Measurements from ENCODE around the gene CD93. TPM values are rescaled to one million over a fixed set of nuclear protein-coding genes. Genes with fewer than 3 reads are reported as not detected.

CD93 gene
- total RNA-seq, 1 donor from 2014 or later, result 3.4 TPM

DNA sequence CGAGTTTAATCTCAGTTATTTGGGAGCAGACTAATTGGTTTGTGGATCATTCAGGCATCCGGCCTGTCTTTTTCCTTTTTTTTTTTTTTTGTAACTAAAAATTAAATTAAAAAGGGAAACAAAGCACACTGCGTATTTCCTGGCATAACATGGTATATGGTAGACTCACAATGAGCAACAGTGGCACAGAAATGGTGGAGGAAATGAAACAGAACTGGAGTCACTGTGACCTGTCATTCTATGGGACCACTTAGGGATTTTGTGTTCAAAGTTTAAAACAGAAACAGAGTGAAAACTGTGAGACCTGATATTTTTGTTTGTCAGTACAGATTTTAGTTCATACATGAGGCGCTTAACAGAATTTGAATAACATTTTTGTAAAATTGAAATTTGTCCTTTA, 4.8 kb upstream of the CD93 start:
- Mint-ChIP-seq H3K4me3 (ENCODE audit: unreplicated experiment) (no peak overlapping the region), H3K36me3 (ENCODE audit: low read depth) (no peaks in the 10 kb centered on the region), H3K4me1 (ENCODE audit: low read depth) (peaks cover 15% of the 10 kb centered on the region), H3K27me3 (ENCODE audit: low read depth) (no peaks in the 10 kb centered on the region), H3K9me3 (ENCODE audit: low read depth) (no peaks in the 10 kb centered on the region), H3K27ac (ENCODE audit: unreplicated experiment) (no peak overlapping the region)
- DNase-seq (ENCODE audit: low spot score), result no peak
- TF ChIP-seq, protein P1, sequence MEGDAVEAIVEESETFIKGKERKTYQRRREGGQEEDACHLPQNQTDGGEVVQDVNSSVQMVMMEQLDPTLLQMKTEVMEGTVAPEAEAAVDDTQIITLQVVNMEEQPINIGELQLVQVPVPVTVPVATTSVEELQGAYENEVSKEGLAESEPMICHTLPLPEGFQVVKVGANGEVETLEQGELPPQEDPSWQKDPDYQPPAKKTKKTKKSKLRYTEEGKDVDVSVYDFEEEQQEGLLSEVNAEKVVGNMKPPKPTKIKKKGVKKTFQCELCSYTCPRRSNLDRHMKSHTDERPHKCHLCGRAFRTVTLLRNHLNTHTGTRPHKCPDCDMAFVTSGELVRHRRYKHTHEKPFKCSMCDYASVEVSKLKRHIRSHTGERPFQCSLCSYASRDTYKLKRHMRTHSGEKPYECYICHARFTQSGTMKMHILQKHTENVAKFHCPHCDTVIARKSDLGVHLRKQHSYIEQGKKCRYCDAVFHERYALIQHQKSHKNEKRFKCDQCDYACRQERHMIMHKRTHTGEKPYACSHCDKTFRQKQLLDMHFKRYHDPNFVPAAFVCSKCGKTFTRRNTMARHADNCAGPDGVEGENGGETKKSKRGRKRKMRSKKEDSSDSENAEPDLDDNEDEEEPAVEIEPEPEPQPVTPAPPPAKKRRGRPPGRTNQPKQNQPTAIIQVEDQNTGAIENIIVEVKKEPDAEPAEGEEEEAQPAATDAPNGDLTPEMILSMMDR (IDR thresholded peaks at IDR 0.05), result no peak

DNA sequence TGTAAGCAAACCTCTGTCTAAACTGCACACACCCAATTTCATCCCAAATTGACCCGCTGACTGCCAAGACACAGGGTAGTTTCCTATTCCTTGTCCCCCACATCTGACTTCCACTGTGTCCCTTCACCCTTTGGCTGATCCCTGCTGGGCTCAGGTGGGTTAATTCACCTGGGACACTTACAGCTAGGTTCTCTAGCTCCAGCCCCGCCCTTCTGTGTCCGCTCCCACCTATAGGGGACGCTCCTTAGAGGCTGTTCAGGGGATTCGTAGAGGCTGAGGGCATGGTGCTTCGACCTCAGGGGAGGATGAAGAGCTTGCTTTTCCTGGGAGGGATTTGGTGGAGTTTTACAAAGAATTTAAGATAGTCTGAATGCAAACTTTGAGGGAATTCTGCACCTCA, 4.0 kb upstream of the CD93 start:
- no peaks in the 10 kb centered on the region for H3K36me3 Mint-ChIP-seq (ENCODE audit: low read depth)
- H3K9me3 Mint-ChIP-seq (ENCODE audit: low read depth), result no peaks in the 10 kb centered on the region
- peaks cover 15% of the 10 kb centered on the region for H3K4me1 Mint-ChIP-seq (ENCODE audit: low read depth)
- TF ChIP-seq, protein P1 (IDR thresholded peaks at IDR 0.05), result no peak
- no peak overlapping the region for H3K4me3 Mint-ChIP-seq (ENCODE audit: unreplicated experiment)
- no peak overlapping the region for H3K27ac Mint-ChIP-seq (ENCODE audit: unreplicated experiment)
- H3K27me3 Mint-ChIP-seq (ENCODE audit: low read depth), result no peaks in the 10 kb centered on the region
- DNase-seq (ENCODE audit: low spot score), result no peak

DNA sequence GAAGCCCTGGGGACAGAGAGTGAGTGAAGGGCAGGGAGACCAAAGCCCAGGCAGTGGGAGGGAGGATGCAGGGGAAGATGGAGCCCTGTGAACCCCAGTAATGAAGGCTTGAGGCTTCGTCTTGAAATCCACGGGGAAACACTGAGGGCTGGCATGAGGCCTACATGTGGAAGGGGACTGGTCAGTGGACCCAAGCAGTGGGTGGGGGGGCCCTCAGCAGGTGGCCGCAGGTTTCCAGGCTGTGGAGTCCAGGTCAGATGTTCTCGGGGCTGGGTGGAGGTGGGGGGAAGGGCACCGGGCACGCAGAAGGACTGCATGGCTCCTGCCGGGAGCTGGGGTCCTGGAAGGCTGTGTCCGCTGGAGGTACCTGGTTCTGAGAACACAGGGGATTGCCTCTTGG, 2.7 kb upstream of the CD93 start:
- TF ChIP-seq, protein P1 (IDR thresholded peaks at IDR 0.05), result no peak
- no peak overlapping the region for H3K27ac Mint-ChIP-seq (ENCODE audit: unreplicated experiment)
- H3K27me3 Mint-ChIP-seq (ENCODE audit: low read depth), result no peaks in the 10 kb centered on the region
- no peaks in the 10 kb centered on the region for H3K36me3 Mint-ChIP-seq (ENCODE audit: low read depth)
- peaks cover 15% of the 10 kb centered on the region for H3K4me1 Mint-ChIP-seq (ENCODE audit: low read depth)
- H3K9me3 Mint-ChIP-seq (ENCODE audit: low read depth), result no peaks in the 10 kb centered on the region
- no peak for DNase-seq (ENCODE audit: low spot score)
- H3K4me3 Mint-ChIP-seq (ENCODE audit: unreplicated experiment), result no peak overlapping the region

DNA sequence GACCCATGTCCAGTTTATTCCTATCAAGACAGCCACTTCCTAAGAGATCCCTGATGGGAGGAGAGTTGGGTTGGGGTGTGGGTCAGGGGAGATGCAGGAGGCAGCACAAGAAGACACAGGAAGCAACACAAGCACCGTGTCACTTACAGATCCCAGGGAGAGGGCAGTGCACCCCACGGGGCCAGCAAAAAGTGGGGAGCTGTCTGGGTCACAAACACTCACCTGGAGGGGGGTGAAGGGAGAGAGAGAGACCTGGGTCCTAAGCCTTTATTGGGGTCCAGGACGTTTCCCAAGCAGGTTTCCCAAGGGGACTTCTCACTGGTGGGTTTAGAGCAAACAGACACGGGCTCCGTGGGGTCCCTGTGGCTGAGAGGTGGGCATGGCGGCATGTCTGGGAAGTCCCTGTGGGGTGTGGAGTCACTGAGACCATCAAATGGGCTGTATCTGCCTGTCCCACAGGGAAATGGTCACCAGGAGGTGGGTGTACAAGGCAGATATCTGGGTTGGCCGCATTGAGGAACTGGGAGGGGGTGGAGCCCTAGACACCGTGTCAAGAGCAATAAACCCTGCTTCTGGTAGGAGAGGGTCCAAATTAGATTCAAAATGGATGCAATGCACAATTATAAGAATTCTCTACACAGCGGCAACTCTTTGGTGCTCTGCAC, 1.6 kb upstream of the CD93 start:
- DNase-seq (ENCODE audit: low spot score), result no peak
- H3K9me3 Mint-ChIP-seq (ENCODE audit: low read depth), result no peaks in the 10 kb centered on the region
- no peaks in the 10 kb centered on the region for H3K36me3 Mint-ChIP-seq (ENCODE audit: low read depth)
- TF ChIP-seq, protein P1 (IDR thresholded peaks at IDR 0.05), result no peak
- no peak overlapping the region for H3K4me3 Mint-ChIP-seq (ENCODE audit: unreplicated experiment)
- H3K4me1 Mint-ChIP-seq (ENCODE audit: low read depth), result peaks cover 19% of the 10 kb centered on the region
- no peaks in the 10 kb centered on the region for H3K27me3 Mint-ChIP-seq (ENCODE audit: low read depth)
- H3K27ac Mint-ChIP-seq (ENCODE audit: unreplicated experiment), result no peak overlapping the region

DNA sequence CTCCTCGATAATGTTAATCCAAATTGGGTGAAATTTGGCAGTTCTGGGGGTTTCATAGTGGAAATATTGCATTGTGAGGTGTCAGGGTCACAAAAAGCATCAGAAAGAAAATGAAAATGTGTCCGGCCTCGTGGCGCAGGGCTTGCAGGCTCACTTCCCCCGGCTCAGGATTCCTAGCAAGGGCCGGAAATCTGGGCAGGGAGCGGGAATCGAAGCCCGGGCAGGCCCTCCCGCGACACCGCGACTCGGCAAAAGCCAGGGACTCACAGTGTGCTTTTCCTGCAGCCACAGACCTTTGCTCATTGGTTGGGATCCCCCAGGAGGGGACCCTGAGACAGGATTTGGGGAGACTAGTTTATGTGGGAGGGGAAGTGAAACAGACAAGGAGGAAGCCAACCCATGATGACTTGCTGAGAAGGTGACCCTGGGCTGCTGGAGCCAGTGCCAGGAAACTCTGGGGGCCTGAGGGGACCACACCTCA, 847 bp upstream of the CD93 start:
- Mint-ChIP-seq H3K4me3 (ENCODE audit: unreplicated experiment) (peak overlapping the region; percentile 33), H3K9me3 (ENCODE audit: low read depth) (no peaks in the 10 kb centered on the region), H3K4me1 (ENCODE audit: low read depth) (peaks cover 19% of the 10 kb centered on the region), H3K27me3 (ENCODE audit: low read depth) (no peaks in the 10 kb centered on the region), H3K36me3 (ENCODE audit: low read depth) (no peaks in the 10 kb centered on the region), H3K27ac (ENCODE audit: unreplicated experiment) (peak overlapping the region; percentile 75)
- TF ChIP-seq, protein P1 (IDR thresholded peaks at IDR 0.05), result no peak
- no peak for DNase-seq (ENCODE audit: low spot score)
